C4-2B (cell line): ENCODE data around the gene AUH.

Source experiments
- CTCF ChIP-seq: fragments of 450-650 bp; conservative IDR thresholded peaks from 2 replicates; pipeline ENCODE4 v1.5.1; 2017; ENCODE audit warnings: mild to moderate bottlenecking
- ZFX ChIP-seq: fragments of 450-650 bp; IDR thresholded peaks from 2 replicates; pipeline ENCODE4 v1.6.1; 2017

DNA sequence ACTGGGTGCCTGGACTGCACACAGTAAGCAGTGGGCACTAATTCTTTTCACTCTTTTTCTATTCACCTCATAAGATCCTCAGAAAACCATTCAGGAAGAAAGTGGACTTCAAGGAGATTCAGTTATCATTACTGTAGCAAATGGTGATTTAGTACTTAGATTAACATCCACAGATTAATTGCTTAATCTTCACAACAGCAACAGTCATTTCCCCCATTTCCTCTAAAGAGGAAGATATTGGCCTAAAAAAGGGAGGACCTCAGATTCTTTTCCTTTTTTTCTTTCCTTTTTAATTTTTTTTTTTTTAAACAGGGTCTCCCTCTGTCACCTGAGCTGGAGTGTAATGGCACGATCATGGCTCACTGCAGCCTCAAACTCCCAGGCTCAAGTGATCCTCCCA, 64.4 kb downstream of the AUH start:
- no peak for TF ChIP-seq CTCF
- no peak for TF ChIP-seq ZFX
